Suprapubic skin (tissue), 4 donors: ENCODE measurements around the gene CPOX.

ENCODE experiments used
- EP300 ChIP-seq: sonication (generic); formaldehyde crosslinking; IDR thresholded peaks from one replicate; pipeline ENCODE4 v1.6.1; 2017; ENCODE audit warnings: antibody characterized with exemption
- POLR2A ChIP-seq, 2 donors: fragments of 450-650 bp; IDR thresholded peaks; one replicate each; pipeline ENCODE4 v1.6.1; 2017; ENCODE audit warnings: antibody characterized with exemption in 2 of 2, mild to moderate bottlenecking in 2 of 2, moderate library complexity in 2 of 2
- POLR2AphosphoS5 ChIP-seq, 3 donors: sonication (generic); formaldehyde crosslinking; IDR thresholded peaks; one replicate each; pipeline ENCODE4 v1.6.1; 2017; ENCODE audit warnings: antibody characterized with exemption in 3 of 3
- TF ChIP-seq, protein P1 (sequence below), 2 donors: fragments of 200-600 bp in 1 of 2; fragments of 450-650 bp in 1 of 2; sonication (generic) in 1 of 2; IDR thresholded peaks; one replicate each; pipeline ENCODE4 v1.5.1; 2016 to 2019; ENCODE audit warnings: antibody characterized with exemption in 2 of 2, mild to moderate bottlenecking in 1 of 2, moderate library complexity in 1 of 2

- TF ChIP-seq, protein P1, sequence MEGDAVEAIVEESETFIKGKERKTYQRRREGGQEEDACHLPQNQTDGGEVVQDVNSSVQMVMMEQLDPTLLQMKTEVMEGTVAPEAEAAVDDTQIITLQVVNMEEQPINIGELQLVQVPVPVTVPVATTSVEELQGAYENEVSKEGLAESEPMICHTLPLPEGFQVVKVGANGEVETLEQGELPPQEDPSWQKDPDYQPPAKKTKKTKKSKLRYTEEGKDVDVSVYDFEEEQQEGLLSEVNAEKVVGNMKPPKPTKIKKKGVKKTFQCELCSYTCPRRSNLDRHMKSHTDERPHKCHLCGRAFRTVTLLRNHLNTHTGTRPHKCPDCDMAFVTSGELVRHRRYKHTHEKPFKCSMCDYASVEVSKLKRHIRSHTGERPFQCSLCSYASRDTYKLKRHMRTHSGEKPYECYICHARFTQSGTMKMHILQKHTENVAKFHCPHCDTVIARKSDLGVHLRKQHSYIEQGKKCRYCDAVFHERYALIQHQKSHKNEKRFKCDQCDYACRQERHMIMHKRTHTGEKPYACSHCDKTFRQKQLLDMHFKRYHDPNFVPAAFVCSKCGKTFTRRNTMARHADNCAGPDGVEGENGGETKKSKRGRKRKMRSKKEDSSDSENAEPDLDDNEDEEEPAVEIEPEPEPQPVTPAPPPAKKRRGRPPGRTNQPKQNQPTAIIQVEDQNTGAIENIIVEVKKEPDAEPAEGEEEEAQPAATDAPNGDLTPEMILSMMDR (IDR thresholded peaks at IDR 0.05) = no peak
- TF ChIP-seq POLR2A (IDR thresholded peaks at IDR 0.05) (no peak), EP300 (no peak), POLR2AphosphoS5 (IDR thresholded peaks at IDR 0.05) (no peak)
These were observed 62.7 kb downstream of the CPOX start for GRCh38 chr3:98530676-98531075.
